ENCODE results near the gene EVX2. TPM values are rescaled to one million over a fixed set of nuclear protein-coding genes. Genes with fewer than 3 reads are reported as not detected.

EVX2 gene
- total and polyA plus RNA-seq, 2 donors (not counting 1 experiment from before 2014, with no cell fraction given): not detected

GRCh38 chr2:176085120-176085788 is 1.5 kb upstream of the EVX2 start:
- CTCF ChIA-PET: interaction anchor here (1.4 kb wide), 1 partner anchor 12 kb away, joined by 5 read pairs; no protein-coding TSS in a partner anchor
- Histone ChIP-seq H3K27me3 (replicated peaks in 1 of 4; ENCODE audit: control extremely low read depth in 1 of 4, control insufficient read depth in 3 of 4, insufficient read depth in 4 of 4, low read length in 3 of 4) (peaks cover 0 to 98% (median 85%) of the 10 kb centered on the region in 4 experiments), H3K4me2 (replicated peaks; ENCODE audit: low read depth, low read length, poor library complexity, severe bottlenecking) (no peak overlapping the region), H3K9me3 (ENCODE audit: control extremely low read depth in 1 of 3, control insufficient read depth in 2 of 3, insufficient read depth in 1 of 3, low read length in 2 of 3) (peaks cover 1 to 81% (median 38%) of the 10 kb centered on the region in 3 donors), H4K20me1 (ENCODE audit: control insufficient read depth, insufficient read depth, low read length, poor library complexity, severe bottlenecking) (no peaks in the 10 kb centered on the region), H3K9ac (ENCODE audit: low read length) (no peak overlapping the region), H3K4me3 (ENCODE audit: control extremely low read depth in 1 of 5, extremely low read depth in 1 of 5, insufficient read depth in 1 of 5, low read depth in 2 of 5, low read length in 4 of 5) (no peak overlapping the region), H3K79me2 (ENCODE audit: control insufficient read depth, insufficient read depth, low read length) (no peaks in the 10 kb centered on the region), H3K36me3 (replicated peaks in 1 of 2; ENCODE audit: control extremely low read depth in 1 of 2, control insufficient read depth in 1 of 2, extremely low read depth in 1 of 2, insufficient read depth in 2 of 2, low read length in 1 of 2) (no peaks in the 10 kb centered on the region), H2AFZ (ENCODE audit: insufficient read depth, low read depth, low read length, poor library complexity, severe bottlenecking) (no peak overlapping the region), H3K4me1 (ENCODE audit: control insufficient read depth in 2 of 2, insufficient read depth in 2 of 2, low read length in 2 of 2) (peaks cover 10 to 20% of the 10 kb centered on the region in 2 donors), H3K27ac (ENCODE audit: low read length in 2 of 2) (no peak overlapping the region)
- POLR2A ChIA-PET: no interaction called here
- H3K27me3 Mint-ChIP-seq: peaks cover 78% of the 10 kb centered on the region
- DNase-seq (peak; percentile 32), ATAC-seq (ENCODE audit: low read depth) (no peak)
- WGBS (ENCODE audit: insufficient coverage): 19% methylated on average over 22 of the region's 40 CpGs
- no peaks in the 10 kb centered on the region for H3K9me3 Mint-ChIP-seq (ENCODE audit: insufficient read depth)
- H3K4me3 Mint-ChIP-seq: no peak overlapping the region
- intact Hi-C loops (cut with micrococcal nuclease): no loop called here
- H3K4me1 Mint-ChIP-seq: peaks cover 4% of the 10 kb centered on the region
- no peak overlapping the region for H3K27ac Mint-ChIP-seq
- no peak for TF ChIP-seq EZH2 (IDR thresholded peaks at IDR 0.05; ENCODE audit: borderline replicate concordance, insufficient read depth, low read depth, low read length, poor library complexity, severe bottlenecking)
- TF ChIP-seq, protein P1, sequence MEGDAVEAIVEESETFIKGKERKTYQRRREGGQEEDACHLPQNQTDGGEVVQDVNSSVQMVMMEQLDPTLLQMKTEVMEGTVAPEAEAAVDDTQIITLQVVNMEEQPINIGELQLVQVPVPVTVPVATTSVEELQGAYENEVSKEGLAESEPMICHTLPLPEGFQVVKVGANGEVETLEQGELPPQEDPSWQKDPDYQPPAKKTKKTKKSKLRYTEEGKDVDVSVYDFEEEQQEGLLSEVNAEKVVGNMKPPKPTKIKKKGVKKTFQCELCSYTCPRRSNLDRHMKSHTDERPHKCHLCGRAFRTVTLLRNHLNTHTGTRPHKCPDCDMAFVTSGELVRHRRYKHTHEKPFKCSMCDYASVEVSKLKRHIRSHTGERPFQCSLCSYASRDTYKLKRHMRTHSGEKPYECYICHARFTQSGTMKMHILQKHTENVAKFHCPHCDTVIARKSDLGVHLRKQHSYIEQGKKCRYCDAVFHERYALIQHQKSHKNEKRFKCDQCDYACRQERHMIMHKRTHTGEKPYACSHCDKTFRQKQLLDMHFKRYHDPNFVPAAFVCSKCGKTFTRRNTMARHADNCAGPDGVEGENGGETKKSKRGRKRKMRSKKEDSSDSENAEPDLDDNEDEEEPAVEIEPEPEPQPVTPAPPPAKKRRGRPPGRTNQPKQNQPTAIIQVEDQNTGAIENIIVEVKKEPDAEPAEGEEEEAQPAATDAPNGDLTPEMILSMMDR (IDR thresholded peaks at IDR 0.05): no peak

DNA sequence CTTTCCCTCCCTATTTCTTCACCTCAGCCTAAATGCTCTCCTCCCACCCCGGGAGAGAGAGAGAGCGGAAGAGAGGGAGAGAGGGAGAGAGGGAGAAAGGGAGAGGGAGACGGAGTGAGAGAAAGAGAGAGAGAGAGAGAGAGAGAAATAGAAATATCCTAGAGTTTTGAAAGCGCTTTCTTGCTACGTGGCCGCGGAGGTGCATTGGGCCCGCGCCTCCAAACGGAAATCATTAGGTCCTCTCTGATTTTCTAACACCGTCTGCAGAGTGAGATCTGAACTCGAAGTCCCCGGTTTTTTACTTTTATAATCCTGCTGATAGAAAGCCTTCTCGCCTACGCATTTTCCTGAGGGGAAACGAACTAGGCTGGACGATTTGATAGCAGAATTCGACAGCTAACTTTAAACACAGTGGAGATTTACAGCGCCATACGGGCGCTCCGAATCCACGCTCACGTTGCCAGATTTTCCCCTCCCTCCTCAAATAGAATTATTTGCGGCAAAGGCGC is 903 bp upstream of the EVX2 start:
- H4K20me1 ChIP-seq (ENCODE audit: control insufficient read depth, insufficient read depth, low read length, poor library complexity, severe bottlenecking): no peaks in the 10 kb centered on the region
- H3K4me1 Mint-ChIP-seq: peaks cover 5% of the 10 kb centered on the region
- H3K79me2 ChIP-seq (ENCODE audit: control insufficient read depth, insufficient read depth, low read length): no peaks in the 10 kb centered on the region
- no peak overlapping the region for H2AFZ ChIP-seq (ENCODE audit: insufficient read depth, low read depth, low read length, poor library complexity, severe bottlenecking)
- no peaks in the 10 kb centered on the region for H3K36me3 ChIP-seq (replicated peaks in 1 of 2; ENCODE audit: control extremely low read depth in 1 of 2, control insufficient read depth in 1 of 2, extremely low read depth in 1 of 2, insufficient read depth in 2 of 2, low read length in 1 of 2)
- peaks cover 10 to 22% of the 10 kb centered on the region in 2 donors for H3K4me1 ChIP-seq (ENCODE audit: control insufficient read depth in 2 of 2, insufficient read depth in 2 of 2, low read length in 2 of 2)
- intact Hi-C loops (cut with micrococcal nuclease): no loop called here
- no peak for ATAC-seq (ENCODE audit: low read depth)
- H3K27ac ChIP-seq (ENCODE audit: low read length in 2 of 2): no peak overlapping the region
- peaks cover 1 to 84% (median 38%) of the 10 kb centered on the region in 3 donors for H3K9me3 ChIP-seq (ENCODE audit: control extremely low read depth in 1 of 3, control insufficient read depth in 2 of 3, insufficient read depth in 1 of 3, low read length in 2 of 3)
- H3K27me3 ChIP-seq (replicated peaks in 1 of 4; ENCODE audit: control extremely low read depth in 1 of 4, control insufficient read depth in 3 of 4, insufficient read depth in 4 of 4, low read length in 3 of 4): peaks cover 0 to 96% (median 80%) of the 10 kb centered on the region in 4 experiments
- no peak overlapping the region for H3K9ac ChIP-seq (ENCODE audit: low read length)
- TF ChIP-seq, protein P1 (IDR thresholded peaks at IDR 0.05): no peak
- no peak for TF ChIP-seq EZH2 (IDR thresholded peaks at IDR 0.05; ENCODE audit: borderline replicate concordance, insufficient read depth, low read depth, low read length, poor library complexity, severe bottlenecking)
- H3K27me3 Mint-ChIP-seq: peaks cover 73% of the 10 kb centered on the region
- H3K4me2 ChIP-seq (replicated peaks; ENCODE audit: low read depth, low read length, poor library complexity, severe bottlenecking): no peak overlapping the region
- H3K4me3 ChIP-seq (ENCODE audit: control extremely low read depth in 1 of 5, extremely low read depth in 1 of 5, insufficient read depth in 1 of 5, low read depth in 2 of 5, low read length in 4 of 5): no peak overlapping the region
- 6% methylated on average over 23 of the region's 26 CpGs for WGBS (ENCODE audit: insufficient coverage)
- CTCF ChIA-PET: no interaction called here
- no peaks in the 10 kb centered on the region for H3K9me3 Mint-ChIP-seq (ENCODE audit: insufficient read depth)
- peak overlapping the region; percentile 6 for H3K27ac Mint-ChIP-seq
- H3K4me3 Mint-ChIP-seq: no peak overlapping the region
- POLR2A ChIA-PET: interaction anchor here (0.5 kb wide), 1 partner anchor 1771 kb away, joined by 3 read pairs; no protein-coding TSS in a partner anchor
- peak; percentile 32 for DNase-seq
